Medulla oblongata (tissue), 1 donor: Measurements from ENCODE around the gene SUCO.

ENCODE experiments used
- DNase-seq: peaks from one replicate; pipeline ENCODE4 v3.0.0-alpha.2; 2015; ENCODE audit errors: extremely low spot score

SUCO gene

DNA sequence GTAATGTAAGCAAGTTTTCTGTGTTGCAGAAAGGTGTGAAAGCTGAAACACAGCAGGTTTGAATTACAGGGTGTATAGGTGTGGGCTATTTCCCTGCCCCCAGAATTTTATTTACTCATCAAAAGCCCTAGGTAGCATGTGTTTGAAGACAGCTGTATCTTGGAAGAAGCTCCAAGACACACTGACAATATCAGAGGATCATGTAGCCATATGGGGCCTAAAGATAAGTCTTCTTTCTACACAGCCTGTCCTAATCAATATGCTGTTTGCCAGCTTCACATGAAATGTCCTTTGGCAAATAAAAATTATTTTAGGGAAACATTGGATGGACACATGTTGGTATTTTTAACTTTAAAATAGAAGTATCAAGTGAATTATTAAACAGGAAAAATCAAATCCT lies 17.5 kb upstream of the SUCO start:
- no peak for DNase-seq

- DNase-seq = peak; percentile 31
Observed at GRCh38 chr1:172515927-172516326, 17.0 kb upstream of the SUCO start.

GRCh38 chr1:172517081-172517480 lies 15.9 kb upstream of the SUCO start:
- DNase-seq = no peak

DNA sequence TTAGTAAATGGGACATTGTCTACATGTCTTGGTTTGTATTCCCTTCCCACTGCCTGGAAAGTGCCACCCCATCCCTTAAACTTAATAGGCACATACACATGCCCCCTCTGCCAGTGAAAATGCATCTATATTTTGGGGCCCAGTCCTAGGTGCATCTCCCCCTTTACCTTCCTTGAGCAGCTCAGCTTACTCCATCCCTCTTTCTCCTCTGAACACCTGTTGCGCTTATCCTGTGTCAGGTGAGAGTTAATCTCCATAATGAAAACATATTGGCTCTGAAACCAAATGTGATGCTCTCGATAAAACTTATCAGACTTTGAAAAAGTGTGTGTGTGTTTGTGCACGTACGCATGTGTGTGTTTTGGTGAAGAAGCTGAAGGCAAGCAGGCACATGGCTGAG lies 15.4 kb upstream of the SUCO start:
- no peak for DNase-seq

DNA sequence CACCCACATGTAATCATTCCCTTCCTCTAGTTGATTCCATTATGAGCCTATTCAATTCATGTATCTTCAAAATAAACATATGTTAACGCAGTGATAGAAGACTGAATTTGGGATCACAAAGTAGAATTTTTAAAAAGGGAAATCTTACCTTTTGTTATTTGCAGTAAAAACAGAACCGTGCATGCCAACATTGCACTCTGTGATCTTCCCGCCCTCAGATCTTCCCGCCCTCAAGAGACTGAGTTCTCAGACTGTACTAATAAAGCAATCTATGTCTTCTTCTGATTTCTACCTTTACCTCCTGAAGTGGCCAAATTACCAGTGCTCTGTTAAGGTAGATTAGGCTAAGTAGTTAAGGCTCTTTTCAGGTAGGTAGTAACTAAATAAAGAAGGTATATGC lies 3.6 kb upstream of the SUCO start:
- no peak for DNase-seq

- DNase-seq = no peak
Observed at GRCh38 chr1:172530000-172530399, 3.0 kb upstream of the SUCO start.

DNA sequence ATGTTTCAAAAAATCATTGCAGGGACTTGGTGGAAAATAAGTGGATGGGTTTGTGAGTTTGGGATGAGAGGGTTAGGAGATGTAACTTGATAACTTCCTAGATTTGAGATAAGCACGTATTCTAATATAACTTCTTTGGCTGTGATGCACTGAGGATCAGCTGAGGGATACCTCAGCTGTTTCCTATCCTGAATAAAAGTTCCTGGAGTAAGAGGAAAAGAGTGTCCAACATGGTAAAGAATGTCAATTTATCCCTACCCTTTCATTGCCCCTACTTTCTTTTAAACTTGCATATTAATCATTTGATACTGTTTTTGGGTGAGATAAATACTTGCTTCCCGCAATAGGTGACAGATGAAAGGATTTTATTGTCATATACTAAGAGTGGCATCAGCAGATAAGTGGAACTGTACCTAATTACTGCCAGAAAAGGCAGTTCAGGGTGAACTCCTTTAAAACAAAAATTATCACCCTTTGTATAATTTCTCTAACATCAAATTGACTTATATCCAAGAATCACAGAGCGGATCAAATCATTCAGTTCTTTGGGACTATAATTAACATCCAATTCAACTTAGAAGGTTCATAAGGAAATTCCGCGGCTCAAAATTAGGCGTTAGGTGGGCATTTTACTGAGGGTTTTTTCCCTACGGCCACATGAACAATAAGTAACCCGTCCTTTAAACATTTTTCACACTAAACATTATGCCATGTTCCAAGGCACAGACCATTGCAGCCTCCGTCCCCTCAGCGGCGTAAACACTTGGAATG lies 1.4 kb upstream of the SUCO start:
- DNase-seq = no peak

- peak; percentile 99 for DNase-seq
Observed at GRCh38 chr1:172532183-172532699, 709 bp upstream of the SUCO start.

DNA sequence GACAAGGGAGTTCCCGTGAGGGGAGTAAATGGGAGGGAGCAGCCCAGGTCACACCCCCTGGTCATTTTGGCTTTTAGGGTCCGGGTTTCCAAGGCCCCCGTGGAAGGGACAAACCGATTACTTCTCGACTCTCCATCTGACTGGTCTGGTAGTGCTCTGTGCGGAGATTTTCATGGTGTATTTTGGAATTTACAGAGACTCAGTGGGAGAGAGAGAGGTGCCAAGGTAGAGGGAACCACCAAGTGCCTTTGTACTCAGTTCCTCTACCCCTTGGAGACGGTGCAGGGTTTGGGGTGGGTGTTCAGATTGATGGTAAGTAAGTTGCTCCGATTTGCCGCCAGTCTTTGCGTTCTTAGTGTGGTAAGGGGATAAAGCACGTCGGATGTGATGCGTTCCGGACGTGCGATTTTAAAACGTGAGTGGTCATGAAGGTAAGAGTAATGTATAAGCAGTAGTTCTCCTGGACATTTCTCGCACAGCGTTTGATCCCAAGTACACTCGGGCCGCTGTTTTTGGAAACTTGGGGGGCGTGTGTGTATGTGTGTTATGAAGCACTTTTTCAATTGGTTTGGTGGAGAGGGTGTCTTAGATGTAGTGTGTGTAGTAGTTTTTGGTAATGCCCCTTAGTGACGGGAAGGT lies 682 bp downstream of the SUCO start:
- peak; percentile 54 for DNase-seq

GRCh38 chr1:172536256-172536655 lies 3.3 kb downstream of the SUCO start:
- DNase-seq = no peak

- no peak for DNase-seq
Observed at GRCh38 chr1:172537366-172537765, 4.4 kb downstream of the SUCO start.

GRCh38 chr1:172537827-172538391 lies 5.0 kb downstream of the SUCO start:
- DNase-seq = no peak

- DNase-seq = no peak
Observed at GRCh38 chr1:172540635-172541034, 7.7 kb downstream of the SUCO start.

DNA sequence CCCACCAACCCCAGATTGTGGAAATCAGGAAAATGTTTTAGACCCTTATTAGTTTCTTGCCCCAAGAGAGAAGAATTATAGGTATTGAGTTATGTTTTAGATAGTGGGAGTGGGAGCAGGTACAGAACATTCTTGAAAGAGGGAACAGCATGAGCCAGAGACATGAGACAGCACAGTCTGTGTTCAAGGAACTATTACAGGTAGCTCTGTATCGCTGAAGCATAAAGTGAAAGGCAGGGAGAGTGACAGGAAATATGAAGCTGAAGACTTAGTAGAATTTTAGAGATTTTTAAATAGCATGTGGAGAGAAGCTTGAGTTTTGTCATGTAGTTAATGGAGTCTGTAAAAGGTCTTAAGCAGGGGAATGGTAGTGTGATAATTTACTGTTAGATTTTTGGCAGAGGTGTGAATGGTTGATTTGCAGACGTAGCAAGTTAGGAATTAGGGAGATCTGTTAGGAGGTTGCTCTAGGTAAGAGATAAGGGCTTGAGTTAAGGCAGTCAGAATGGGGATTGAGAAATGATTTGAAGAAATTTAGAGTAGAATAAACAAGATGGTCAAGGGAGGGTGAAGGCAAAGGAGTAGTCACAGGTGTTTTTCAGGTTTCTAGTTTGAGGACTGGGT lies 11.6 kb downstream of the SUCO start:
- DNase-seq = no peak

DNA sequence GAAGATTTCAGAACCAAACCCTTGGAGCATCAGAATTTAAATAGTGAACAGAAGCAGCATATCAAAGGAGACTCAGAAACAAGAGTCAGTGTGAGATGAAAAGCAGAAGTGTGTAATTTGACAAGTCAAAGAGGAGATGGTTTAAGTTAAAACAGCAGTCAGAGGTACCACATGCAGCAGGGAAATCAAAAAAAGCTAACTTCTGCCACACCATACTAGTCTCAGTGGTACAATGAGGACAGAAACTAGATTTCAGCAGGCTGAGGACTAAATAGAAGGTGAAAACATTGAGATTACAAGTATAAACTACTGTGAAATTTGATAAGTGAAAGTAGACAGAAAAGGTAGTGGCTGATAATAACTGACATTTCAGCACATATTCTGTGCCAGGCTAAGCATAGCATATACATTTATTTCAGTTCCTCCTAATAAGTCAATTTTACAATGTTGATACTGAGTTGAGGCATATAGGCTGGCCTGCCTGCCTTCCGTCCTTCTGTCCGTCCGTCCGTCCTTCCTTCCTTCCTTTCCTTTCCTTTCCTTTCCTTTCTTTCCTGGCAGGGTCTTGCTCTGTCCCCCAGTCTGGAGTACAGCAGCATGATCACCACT lies 12.6 kb downstream of the SUCO start:
- no peak for DNase-seq

GRCh38 chr1:172547071-172547470 lies 14.1 kb downstream of the SUCO start:
- DNase-seq = no peak

DNA sequence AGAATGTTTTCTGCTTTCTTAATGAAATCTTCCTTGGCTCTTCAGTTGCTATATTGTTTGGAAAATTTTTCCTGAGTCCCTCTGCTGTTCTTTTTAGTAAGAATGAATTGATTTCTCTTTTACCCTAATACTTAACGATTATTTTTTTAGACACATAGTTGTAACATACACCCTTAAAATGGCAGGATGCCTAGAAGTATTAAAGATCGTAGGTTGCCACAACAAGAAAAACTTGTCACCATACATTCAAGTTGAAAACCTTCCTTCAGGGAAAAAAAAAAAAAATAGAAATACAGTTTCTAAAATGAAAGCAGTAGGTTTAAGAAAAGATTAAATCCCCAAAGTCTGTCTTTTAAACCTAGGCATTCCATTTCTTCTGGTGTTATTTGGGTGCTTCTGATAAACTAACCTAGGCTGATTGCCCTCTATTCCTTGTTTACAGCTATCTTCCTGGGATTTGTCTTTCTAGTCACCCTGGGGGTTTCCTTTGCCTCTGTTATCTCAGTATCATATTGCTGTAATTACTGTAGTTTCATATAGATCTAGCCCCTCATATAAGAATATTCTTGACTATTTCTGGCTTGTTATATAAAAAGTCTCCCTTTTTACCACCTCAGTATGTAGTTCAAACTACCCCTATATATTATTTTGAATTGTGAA lies 16.8 kb downstream of the SUCO start:
- DNase-seq = no peak

DNA sequence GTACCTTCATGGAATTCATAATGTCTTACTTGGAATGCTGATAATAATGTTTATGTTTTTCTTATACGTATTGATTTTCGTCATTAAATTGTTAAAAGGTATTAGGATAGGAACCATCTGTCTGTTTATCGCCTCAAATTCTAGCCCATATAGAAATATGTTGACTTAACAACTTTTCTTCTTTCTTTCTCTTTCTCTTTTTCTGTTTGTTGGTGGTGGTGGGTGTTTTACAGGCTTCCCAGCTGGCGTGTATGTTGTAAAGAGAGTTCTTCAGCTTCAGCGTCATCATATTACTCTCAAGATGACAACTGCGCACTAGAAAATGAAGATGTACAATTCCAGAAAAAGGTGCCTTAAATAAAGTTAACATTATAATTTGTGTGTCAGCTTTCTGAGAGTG lies 18.3 kb downstream of the SUCO start:
- DNase-seq = no peak

GRCh38 chr1:172554915-172555314 lies 22.0 kb downstream of the SUCO start:
- DNase-seq = no peak

DNA sequence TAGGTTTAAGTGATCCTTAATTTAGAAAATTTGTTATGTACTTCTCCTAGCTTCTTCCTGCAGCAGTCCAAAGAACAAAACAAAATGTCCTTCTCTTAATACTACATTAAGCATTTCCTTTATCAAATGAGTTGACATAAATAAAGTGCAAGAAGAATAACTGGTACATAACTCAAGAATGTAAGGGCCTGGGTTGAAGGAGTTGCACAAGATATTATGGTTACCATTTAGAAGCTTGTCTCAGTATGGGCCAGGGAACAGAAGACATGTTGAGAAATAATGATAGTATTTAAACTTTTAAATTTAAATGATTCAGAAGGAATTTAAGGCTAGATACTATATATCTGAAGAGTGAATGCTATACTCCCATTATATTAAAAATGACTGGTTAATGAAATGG lies 23.5 kb downstream of the SUCO start:
- no peak for DNase-seq

- DNase-seq = no peak
Observed at GRCh38 chr1:172557270-172557669, 24.3 kb downstream of the SUCO start.
